Activated naive CD4-positive, alpha-beta T cell treated with anti-CD3 and anti-CD28 coated beads for 36 hours (primary cell): ENCODE data around the gene TNF. TPM values are rescaled to one million over a fixed set of nuclear protein-coding genes. Genes with fewer than 3 reads are reported as not detected.
"Not testable (repeated sequence)": the region's sequence is repeated elsewhere in the genome, so short reads cannot be mapped to it uniquely, and the experiment has no call there.

Source experiments
- CTCF ChIA-PET: fragments of 350-600 bp; sonication (Branson Sonifier 250); formaldehyde crosslinking; loops from one replicate; lab custom pipeline; 2021; ENCODE audit warnings: antibody characterized with exemption; lab: Charles Lee
- DNase-seq: peaks from one replicate; pipeline ENCODE4 v3.0.0-alpha.2; 2020
- H3K27ac Mint-ChIP-seq: one replicate; pipeline ENCODE4 v1.8.0; 2021; ENCODE audit warnings: mild to moderate bottlenecking, mixed read lengths
- H3K27me3 Mint-ChIP-seq: one replicate; pipeline ENCODE4 v1.8.0; 2021; ENCODE audit warnings: low read depth, mixed read lengths
- H3K36me3 Mint-ChIP-seq: one replicate; pipeline ENCODE4 v1.8.0; 2021; ENCODE audit warnings: low read depth, mixed read lengths
- H3K4me1 Mint-ChIP-seq: one replicate; pipeline ENCODE4 v1.8.0; 2021; ENCODE audit warnings: low read depth, mixed read lengths
- H3K4me3 Mint-ChIP-seq: one replicate; pipeline ENCODE4 v1.8.0; 2021; ENCODE audit warnings: mild to moderate bottlenecking, moderate library complexity, mixed read lengths
- H3K9me3 Mint-ChIP-seq: one replicate; pipeline ENCODE4 v1.8.0; 2021; ENCODE audit warnings: mixed read lengths
- intact Hi-C: fragments of 100-400 bp; cut with micrococcal nuclease; formaldehyde crosslinking; loops from one replicate; pipeline ENCODE4 v1.15.1; 2023
- total RNA-seq, 2 experiments: library from RNA; stranded (reverse); gene quantifications; one replicate each; pipeline ENCODE4 v1.2.3, GENCODE V29; 2021

TNF gene
- total RNA-seq, 2 experiments from 2014 or later: 31.6 to 33.2 TPM

GRCh38 chr6:31582230-31582643 is 6.9 kb downstream of the TNF start, which contains the start of gene LTB:
LTB (minus strand) TSS chr6:31582424; CDS start chr6:31582417, 7 bp downstream.
- DNase-seq: peak; percentile 73
- H3K4me3 Mint-ChIP-seq: peak within 1 kb of the TSS; percentile 99
- no peaks in the 10 kb centered on the region for H3K27me3 Mint-ChIP-seq
- intact Hi-C loops: no loop called here
- H3K27ac Mint-ChIP-seq: peak within 1 kb of the TSS; percentile 99
- peaks cover 63% of the 10 kb centered on the region for H3K4me1 Mint-ChIP-seq
- no peaks in the 10 kb centered on the region for H3K9me3 Mint-ChIP-seq
- CTCF ChIA-PET: interaction anchor here (1.0 to 19.5 kb wide), 6 partner anchors 7 to 204 kb away, joined by 3 to 618 read pairs (median 54); partner anchors contain the start of genes ATP6V1G2, DDX39B, NCR3 and NFKBIL1
- peaks cover 29% of the 10 kb centered on the region for H3K36me3 Mint-ChIP-seq

GRCh38 chr6:31585491-31585890 is 10.1 kb downstream of the TNF start:
- Mint-ChIP-seq H3K9me3 (no peaks in the 10 kb centered on the region), H3K27ac (peak overlapping the region; percentile 91), H3K36me3 (peaks cover 15% of the 10 kb centered on the region), H3K4me3 (peak overlapping the region; percentile 52), H3K4me1 (peaks cover 58% of the 10 kb centered on the region), H3K27me3 (no peaks in the 10 kb centered on the region)
- intact Hi-C loops: loop anchor here (1.0 to 5.0 kb wide), 2 partner anchors 17 to 383 kb away; no protein-coding TSS in a partner anchor
- CTCF ChIA-PET: interaction anchor here (2.2 to 19.5 kb wide), 5 partner anchors 10 to 35 kb away, joined by 8 to 618 read pairs (median 78); partner anchors contain the start of genes ATP6V1G2, DDX39B, NCR3 and NFKBIL1
- DNase-seq: peak; percentile 84

- peaks cover 57% of the 10 kb centered on the region for H3K4me1 Mint-ChIP-seq
- peaks cover 13% of the 10 kb centered on the region for H3K36me3 Mint-ChIP-seq
- CTCF ChIA-PET: interaction anchor here (0.5 to 19.5 kb wide), 6 partner anchors 10 to 744 kb away, joined by 3 to 618 read pairs (median 46); partner anchors contain the start of genes ATP6V1G2, DDX39B, NCR3 and NFKBIL1
- no peaks in the 10 kb centered on the region for H3K9me3 Mint-ChIP-seq
- DNase-seq: peak; percentile 32
- H3K27me3 Mint-ChIP-seq: no peaks in the 10 kb centered on the region
- H3K4me3 Mint-ChIP-seq: peak within 1 kb of the TSS; percentile 81
- intact Hi-C loops: loop anchor here (5.0 kb wide), 1 partner anchor 384 kb away; no protein-coding TSS in a partner anchor
- peak within 1 kb of the TSS; percentile 91 for H3K27ac Mint-ChIP-seq
These were observed 10.6 kb downstream of the TNF start, which contains the start of gene LST1 for GRCh38 chr6:31586008-31586407. LST1 (plus strand) TSS chr6:31586277; CDS start chr6:31587300, 1,023 bp downstream.

- H3K9me3 Mint-ChIP-seq: no peaks in the 10 kb centered on the region
- CTCF ChIA-PET: interaction anchor here (2.2 to 19.5 kb wide), 6 partner anchors 9 to 94 kb away, joined by 6 to 618 read pairs (median 46); partner anchors contain the start of genes ATP6V1G2, DDX39B, NCR3 and NFKBIL1
- no peaks in the 10 kb centered on the region for H3K27me3 Mint-ChIP-seq
- intact Hi-C loops: loop anchor here (5.0 kb wide), 1 partner anchor 384 kb away; no protein-coding TSS in a partner anchor
- H3K27ac Mint-ChIP-seq: peak overlapping the region; percentile 91
- H3K4me3 Mint-ChIP-seq: peak overlapping the region; percentile 81
- H3K36me3 Mint-ChIP-seq: peaks cover 6% of the 10 kb centered on the region
- peaks cover 57% of the 10 kb centered on the region for H3K4me1 Mint-ChIP-seq
- peak; percentile 41 for DNase-seq
These were observed 11.4 kb downstream of the TNF start for GRCh38 chr6:31586599-31587281.

- DNase-seq: no peak
- intact Hi-C loops: loop anchor here (5.0 kb wide), 1 partner anchor 386 kb away; no protein-coding TSS in a partner anchor
- H3K9me3 Mint-ChIP-seq: no peaks in the 10 kb centered on the region
- CTCF ChIA-PET: interaction anchor here (0.6 to 19.5 kb wide), 10 partner anchors 7 to 766 kb away, joined by 3 to 618 read pairs (median 6); partner anchors contain the start of genes ATP6V1G2, DDX39B, NCR3 and NFKBIL1
- H3K36me3 Mint-ChIP-seq: peaks cover 2% of the 10 kb centered on the region
- peak overlapping the region; percentile 81 for H3K4me3 Mint-ChIP-seq
- peaks cover 62% of the 10 kb centered on the region for H3K4me1 Mint-ChIP-seq
- H3K27ac Mint-ChIP-seq: peak overlapping the region; percentile 91
- H3K27me3 Mint-ChIP-seq: no peaks in the 10 kb centered on the region
These were observed 12.7 kb downstream of the TNF start for GRCh38 chr6:31587791-31588777.

GRCh38 chr6:31588871-31589650 is 13.7 kb downstream of the TNF start:
- Mint-ChIP-seq H3K27me3 (no peaks in the 10 kb centered on the region), H3K9me3 (no peaks in the 10 kb centered on the region), H3K4me3 (no peak overlapping the region), H3K27ac (peak overlapping the region; percentile 39), H3K4me1 (peaks cover 65% of the 10 kb centered on the region), H3K36me3 (peaks cover 2% of the 10 kb centered on the region)
- DNase-seq: no peak
- intact Hi-C loops: loop anchor here (5.0 kb wide), 1 partner anchor 387 kb away; no protein-coding TSS in a partner anchor
- CTCF ChIA-PET: interaction anchor here (0.6 to 19.5 kb wide), 5 partner anchors 7 to 147 kb away, joined by 4 to 618 read pairs (median 78); partner anchors contain the start of genes ATP6V1G2, DDX39B, NCR3 and NFKBIL1

GRCh38 chr6:31590691-31591090 is 15.3 kb downstream of the TNF start:
- CTCF ChIA-PET: interaction anchor here (0.8 to 19.5 kb wide), 4 partner anchors 5 to 40 kb away, joined by 3 to 618 read pairs (median 530); partner anchors contain the start of genes ATP6V1G2, DDX39B, LST1 and LTA
- H3K4me3 Mint-ChIP-seq, DNase-seq, H3K27me3 Mint-ChIP-seq, H3K27ac Mint-ChIP-seq, H3K9me3 Mint-ChIP-seq, H3K36me3 Mint-ChIP-seq, intact Hi-C loops: not testable (repeated sequence)
- peaks cover 60% of the 10 kb centered on the region for H3K4me1 Mint-ChIP-seq

- no peaks in the 10 kb centered on the region for H3K9me3 Mint-ChIP-seq
- H3K27me3 Mint-ChIP-seq: no peaks in the 10 kb centered on the region
- no peaks in the 10 kb centered on the region for H3K36me3 Mint-ChIP-seq
- H3K4me1 Mint-ChIP-seq: peaks cover 51% of the 10 kb centered on the region
- CTCF ChIA-PET: interaction anchor here (0.8 to 13.0 kb wide), 6 partner anchors 9 to 238 kb away, joined by 3 to 618 read pairs (median 5); partner anchors contain the start of genes ATP6V1G2, DDX39B, LST1 and LTA
- intact Hi-C loops: no loop called here
- no peak overlapping the region for H3K4me3 Mint-ChIP-seq
- DNase-seq: no peak
- H3K27ac Mint-ChIP-seq: peak overlapping the region; percentile 57
These were observed 17.0 kb downstream of the TNF start for GRCh38 chr6:31592396-31592771.

GRCh38 chr6:31597006-31597405 is 21.6 kb downstream of the TNF start:
- H3K27ac Mint-ChIP-seq: peak overlapping the region; percentile 77
- no peak overlapping the region for H3K4me3 Mint-ChIP-seq

GRCh38 chr6:31607317-31607716 is 32.0 kb downstream of the TNF start:
- no peak overlapping the region for H3K4me3 Mint-ChIP-seq
- no peak for DNase-seq
- no peaks in the 10 kb centered on the region for H3K9me3 Mint-ChIP-seq
- no peaks in the 10 kb centered on the region for H3K4me1 Mint-ChIP-seq
- no peaks in the 10 kb centered on the region for H3K36me3 Mint-ChIP-seq
- H3K27me3 Mint-ChIP-seq: no peaks in the 10 kb centered on the region
- H3K27ac Mint-ChIP-seq: no peak overlapping the region
- intact Hi-C loops: no loop called here
- CTCF ChIA-PET: interaction anchor here (1.0 to 1.2 kb wide), 3 partner anchors 9 to 59 kb away, joined by 3 to 6 read pairs (median 3); no protein-coding TSS in a partner anchor

More at GRCh38 chr6:31597006-31597405, 21.6 kb downstream of the TNF start:
- CTCF ChIA-PET: interaction anchor here (0.8 to 13.0 kb wide), 14 partner anchors 13 to 141 kb away, joined by 4 to 618 read pairs (median 24); partner anchors contain the start of genes AIF1, ATP6V1G2, DDX39B and LST1
- Mint-ChIP-seq H3K36me3 (no peaks in the 10 kb centered on the region), H3K4me1 (peaks cover 43% of the 10 kb centered on the region), H3K9me3 (no peaks in the 10 kb centered on the region), H3K27me3 (no peaks in the 10 kb centered on the region)
- peak; percentile 56 for DNase-seq
- intact Hi-C loops: loop anchor here (1.0 kb wide), 2 partner anchors 16 to 197 kb away; no protein-coding TSS in a partner anchor
